Stimulated activated CD4-positive, alpha-beta T cell treated with anti-CD3 and anti-CD28 coated beads, Interleukin-12 subunit alpha, Interleukin-12 subunit beta, amount 100 ng/mL, for 48 hours (primary cell): ENCODE measurements around the gene GORAB.

Experiments used
- DNase-seq, 3 donors: peaks; one replicate each; pipeline ENCODE4 v3.0.0-alpha.2; 2020; ENCODE audit warnings: low read depth in 2 of 3, low spot score in 1 of 3

GORAB gene

DNA sequence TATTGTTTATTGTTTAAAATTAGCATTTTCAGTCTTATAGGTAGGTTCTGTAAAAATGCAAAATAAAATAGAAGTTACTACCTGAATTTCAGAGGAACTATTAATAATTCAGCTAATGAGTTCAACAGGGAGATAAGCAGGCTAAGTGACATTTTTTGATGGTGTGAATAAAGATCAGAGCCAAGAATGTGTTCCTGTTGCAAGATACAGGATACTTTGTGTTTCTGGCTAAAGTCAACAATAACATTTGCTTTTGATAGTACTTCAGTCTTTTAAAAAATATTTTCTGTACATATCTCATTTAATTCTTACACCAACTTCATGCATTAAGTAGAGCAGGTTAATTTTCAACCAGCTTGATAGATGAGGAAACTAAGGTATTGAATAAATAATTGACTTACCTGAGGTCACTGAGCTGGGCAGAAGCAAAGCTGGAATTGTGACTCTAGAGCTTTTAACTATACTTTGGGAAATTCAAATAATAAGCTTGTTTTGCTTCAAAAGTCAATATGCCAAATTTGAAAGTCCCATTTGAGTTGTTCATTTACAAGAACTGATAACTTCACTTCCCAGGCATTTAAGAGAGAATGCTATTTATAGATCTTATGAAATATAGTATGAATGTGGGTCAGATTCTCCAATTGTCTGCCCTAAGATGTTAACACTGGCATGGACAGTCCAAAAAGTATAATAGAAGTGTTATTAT, 6.0 kb downstream of the GORAB start:
- no peak for DNase-seq

- no peak for DNase-seq
Measured at GRCh38 chr1:170538687-170539086, 6.7 kb downstream of the GORAB start.

DNA sequence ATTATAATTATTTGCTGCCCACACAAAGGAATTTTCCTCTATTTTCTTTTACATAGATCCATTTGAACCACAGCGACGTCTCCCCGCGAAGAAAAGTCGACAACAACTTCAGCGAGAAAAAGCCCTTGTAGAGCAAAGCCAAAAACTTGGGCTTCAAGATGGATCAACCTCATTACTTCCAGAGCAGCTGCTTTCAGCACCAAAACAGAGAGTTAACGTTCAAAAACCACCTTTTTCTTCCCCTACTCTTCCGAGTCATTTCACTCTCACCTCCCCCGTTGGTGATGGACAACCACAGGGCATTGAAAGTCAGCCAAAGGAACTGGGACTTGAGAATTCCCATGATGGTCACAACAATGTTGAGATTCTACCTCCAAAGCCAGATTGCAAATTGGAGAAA, 7.2 kb downstream of the GORAB start:
- DNase-seq = no peak

- no peak for DNase-seq
Measured at GRCh38 chr1:170544624-170545023, 12.7 kb downstream of the GORAB start.

GRCh38 chr1:170545476-170545875, 13.5 kb downstream of the GORAB start:
- no peak for DNase-seq

DNA sequence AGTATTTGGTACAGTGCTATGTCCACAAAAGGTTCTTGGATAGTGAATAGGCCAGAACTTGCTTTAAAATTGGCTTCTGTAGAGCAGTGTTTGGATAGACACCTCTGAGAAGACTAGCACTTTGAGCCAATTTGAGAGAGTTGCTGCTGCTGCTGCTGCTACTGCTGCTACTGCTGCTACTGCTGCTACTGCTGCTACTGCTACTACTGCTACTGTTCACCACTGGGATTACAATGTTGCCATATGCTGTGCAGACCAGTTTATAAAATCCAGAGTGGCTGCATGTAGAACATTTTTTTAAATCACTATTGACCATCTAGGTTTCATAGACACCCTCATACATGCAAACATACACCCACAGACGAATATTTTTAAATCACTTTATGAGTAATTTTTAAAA, 15.3 kb downstream of the GORAB start:
- DNase-seq = no peak

- DNase-seq = no peak
Measured at GRCh38 chr1:170548497-170548896, 16.5 kb downstream of the GORAB start.

DNA sequence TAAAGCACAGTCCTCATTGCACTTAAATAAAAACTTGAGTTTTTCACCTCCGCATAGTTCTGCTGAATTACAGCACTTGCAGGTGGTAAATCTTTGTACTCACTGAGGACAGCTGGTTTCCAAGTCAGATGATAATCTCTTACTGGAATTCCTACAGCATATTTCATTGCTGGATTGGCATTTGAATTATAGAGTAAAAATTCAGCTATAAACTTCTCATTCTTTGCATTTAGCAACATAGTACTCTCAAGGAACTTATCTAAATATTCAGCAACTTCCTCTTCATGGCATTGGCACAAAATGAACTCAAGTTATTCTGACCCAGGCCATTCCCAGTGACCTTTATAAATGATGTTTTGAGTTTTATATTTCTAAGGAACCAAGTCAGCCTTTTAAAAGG, 23.4 kb downstream of the GORAB start:
- DNase-seq = no peak

DNA sequence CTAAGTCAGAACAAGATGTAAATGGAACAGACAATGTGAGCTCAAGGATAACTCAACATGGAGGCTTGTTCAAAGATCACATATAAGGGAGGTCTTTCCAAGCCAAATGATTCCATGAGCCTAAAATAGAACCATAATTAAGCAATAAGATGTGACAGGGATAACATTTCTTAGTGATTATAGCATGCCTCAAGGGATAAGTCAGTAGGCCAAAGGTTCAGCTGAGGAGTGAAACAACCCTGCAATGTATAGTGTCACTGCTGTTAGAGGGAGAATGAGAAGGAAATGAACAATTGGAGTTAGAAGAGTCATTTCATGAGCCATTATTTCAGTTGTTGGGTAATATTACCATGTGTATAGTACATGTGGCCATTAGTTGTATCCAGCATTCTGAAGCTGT, 25.0 kb downstream of the GORAB start:
- DNase-seq = no peak

GRCh38 chr1:170558731-170559130, 26.8 kb downstream of the GORAB start:
- no peak for DNase-seq

DNA sequence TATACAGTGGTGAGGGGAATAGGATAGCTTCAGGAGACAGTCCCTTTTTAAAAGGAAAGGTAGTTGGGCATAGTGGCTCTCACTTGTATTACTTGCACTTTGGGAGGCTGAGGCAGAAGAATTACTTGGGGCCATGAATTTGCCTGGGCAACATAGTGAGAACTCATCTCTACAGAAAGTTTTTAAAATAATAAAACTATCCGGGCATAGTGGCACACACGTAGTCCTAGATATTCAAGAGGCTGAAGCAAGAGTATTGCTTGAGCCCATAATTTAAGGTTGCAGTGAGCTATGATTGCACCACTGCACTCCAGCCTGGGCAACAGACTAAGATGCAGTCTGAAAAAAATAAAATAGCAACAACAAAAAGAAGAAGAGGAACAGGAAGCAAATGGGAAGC, 27.2 kb downstream of the GORAB start:
- DNase-seq = no peak

DNA sequence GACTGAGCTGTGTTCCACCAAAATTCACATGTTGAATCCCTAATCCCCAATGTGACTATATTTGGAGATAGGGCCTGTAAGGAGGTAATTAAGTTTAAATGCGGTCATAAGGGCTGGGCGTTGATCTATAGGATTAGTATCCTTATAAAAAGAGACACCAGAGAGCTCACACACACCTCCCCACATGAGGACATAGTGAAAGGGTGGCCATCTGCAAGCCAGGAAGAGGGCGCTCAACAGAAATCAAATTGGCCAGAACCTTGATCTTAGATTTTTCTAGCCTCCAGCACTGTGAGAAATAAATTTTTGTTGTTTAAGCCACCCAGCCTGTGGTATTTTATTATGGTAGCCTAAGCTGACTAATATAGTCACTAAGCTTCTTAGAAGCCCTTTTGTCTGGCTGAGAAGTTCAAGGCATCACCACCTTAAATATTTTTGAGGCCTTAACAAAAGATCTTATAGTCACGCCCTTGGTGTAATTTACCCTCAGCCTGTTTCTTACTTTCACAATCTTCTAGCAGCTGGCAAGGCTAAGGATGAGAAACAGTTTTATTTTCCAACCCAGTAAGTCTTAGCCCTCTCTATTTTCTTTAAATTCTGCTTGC, 28.8 kb downstream of the GORAB start:
- DNase-seq = no peak

GRCh38 chr1:170562646-170563338, 30.8 kb downstream of the GORAB start:
- DNase-seq = peak in 1 of 3 donors; percentile 0

DNA sequence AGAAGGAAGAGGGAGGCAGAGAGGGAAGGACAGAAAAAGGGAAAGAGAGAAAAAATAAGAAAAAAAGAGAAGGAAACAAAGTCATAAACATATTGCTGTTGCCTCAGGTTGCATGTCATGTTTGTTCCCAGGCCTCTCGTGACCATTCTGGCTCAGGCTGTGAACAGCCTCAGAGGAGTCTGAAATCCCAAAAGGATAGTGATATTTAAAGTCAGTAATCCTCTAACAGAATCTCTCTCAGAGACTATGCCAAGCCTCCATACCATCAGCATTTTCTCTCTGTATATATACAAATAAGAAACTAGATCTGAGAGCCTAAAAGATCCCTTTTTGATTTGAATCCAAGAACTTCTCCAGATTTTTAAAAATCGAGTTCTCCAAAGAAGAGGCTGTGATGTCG, 35.2 kb downstream of the GORAB start:
- DNase-seq = no peak

DNA sequence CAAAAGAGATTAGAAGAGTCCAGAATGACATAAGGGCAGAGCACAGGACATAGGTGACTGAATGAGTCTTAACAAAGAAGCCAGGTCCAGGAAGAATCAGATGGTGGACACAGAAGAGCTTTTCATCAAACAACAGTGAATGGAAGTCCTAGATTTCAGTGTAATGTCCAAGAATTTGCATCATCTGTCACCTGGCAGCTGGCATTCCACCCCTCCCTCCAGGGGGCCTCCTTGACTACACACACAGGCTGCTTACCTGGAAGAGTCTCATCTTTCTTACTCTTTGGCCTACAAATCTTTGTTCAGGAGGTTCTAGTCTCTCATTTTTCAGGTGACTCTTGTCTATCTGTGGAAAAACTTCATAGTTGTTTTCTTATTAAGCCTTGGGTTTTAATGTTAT, 36.2 kb downstream of the GORAB start:
- DNase-seq = no peak

DNA sequence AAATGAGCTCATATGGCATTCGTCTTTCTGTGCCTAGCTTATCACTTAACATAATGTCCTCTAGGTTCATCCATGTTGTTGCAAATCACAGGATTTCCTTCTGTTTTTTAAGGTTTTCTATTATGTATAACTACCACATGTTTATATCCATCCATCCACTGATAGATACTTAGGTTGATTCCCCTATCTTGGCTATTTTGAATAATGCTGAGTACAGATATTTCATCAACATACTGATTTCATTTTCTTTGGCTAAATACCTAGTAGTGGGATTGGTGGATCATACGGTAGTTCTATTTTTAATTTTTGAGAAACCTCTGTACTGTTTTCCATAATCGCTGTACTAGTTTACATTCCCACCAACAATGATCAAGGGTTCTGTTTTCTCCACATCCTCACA, 45.0 kb downstream of the GORAB start:
- no peak for DNase-seq

GRCh38 chr1:170578359-170578758, 46.4 kb downstream of the GORAB start:
- no peak for DNase-seq

GRCh38 chr1:170580636-170581440, 48.9 kb downstream of the GORAB start:
- no peak for DNase-seq

- DNase-seq = no peak
Measured at GRCh38 chr1:170583186-170583585, 51.2 kb downstream of the GORAB start.

DNA sequence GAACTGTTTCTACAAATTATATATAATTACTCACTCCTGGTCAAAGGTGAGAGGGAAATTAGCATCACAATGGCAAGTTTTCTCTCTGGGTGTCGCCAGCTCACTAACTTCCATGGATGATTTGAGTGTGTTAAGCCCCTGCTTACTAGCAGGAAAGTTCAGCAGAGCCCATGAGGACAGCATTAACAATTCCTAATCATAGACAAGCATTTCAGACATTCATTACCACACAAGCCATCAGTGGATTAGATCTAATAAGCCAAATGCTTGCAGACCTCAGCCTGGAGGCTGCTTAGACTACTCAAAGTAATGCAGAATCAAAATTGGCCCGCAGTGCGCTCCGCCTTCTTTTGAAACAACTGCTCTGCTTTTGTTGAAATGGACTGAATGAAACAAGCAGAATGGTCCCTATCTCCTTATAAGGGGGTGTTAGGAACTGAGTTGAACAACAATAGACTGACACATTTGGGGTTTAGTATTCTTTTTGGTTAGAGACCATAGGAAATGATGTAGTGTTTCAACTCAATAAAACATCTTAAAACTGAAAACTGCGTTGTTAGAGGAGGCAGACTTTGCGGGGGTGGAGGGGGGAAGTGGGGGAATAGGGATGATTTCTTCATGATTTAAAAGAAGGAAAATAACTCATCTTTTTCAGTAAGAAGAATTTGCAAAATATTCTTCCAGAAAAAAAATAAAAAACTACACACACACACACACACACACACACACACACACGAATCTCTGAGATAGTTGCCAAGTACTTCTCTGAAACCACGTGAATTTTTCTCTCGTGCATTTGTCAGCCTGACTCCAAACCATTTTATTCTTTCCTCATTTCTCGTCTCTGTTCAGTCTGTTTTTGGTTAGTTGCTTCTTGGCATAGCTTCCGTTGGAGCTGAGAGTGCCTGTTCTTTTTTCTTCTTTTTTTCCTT, 54.6 kb downstream of the GORAB start:
- DNase-seq = no peak

- DNase-seq = no peak
Measured at GRCh38 chr1:170587253-170587593, 55.3 kb downstream of the GORAB start.
